ENCODE results near the gene KRT78.
"Not testable (repeated sequence)": the region's sequence is repeated elsewhere in the genome, so short reads cannot be mapped to it uniquely, and the experiment has no call there.

The KRT78 gene

GRCh38 chr12:52848661-52849255 is at the start of gene KRT78:
TSS of gene KRT78 (minus strand) at chr12:52848994. CDS start at chr12:52848930, 64 bp downstream.
- DNase-seq (ENCODE audit: low spot score) = no peak

- DNase-seq (ENCODE audit: low spot score) = no peak
These were observed 47.7 kb upstream of the KRT78 start for GRCh38 chr12:52896190-52897100.

GRCh38 chr12:52895726-52896189 is 47.0 kb upstream of the KRT78 start:
- no peak for DNase-seq (ENCODE audit: low spot score)

- DNase-seq (ENCODE audit: low spot score) = no peak
These were observed 44.2 kb upstream of the KRT78 start for GRCh38 chr12:52892974-52893373.

- no peak for DNase-seq (ENCODE audit: low spot score)
These were observed 43.5 kb upstream of the KRT78 start for GRCh38 chr12:52892207-52892852.

- no peak for DNase-seq (ENCODE audit: low spot score)
These were observed 42.2 kb upstream of the KRT78 start for GRCh38 chr12:52891044-52891443.

- no peak for DNase-seq (ENCODE audit: low spot score)
These were observed 41.6 kb upstream of the KRT78 start for GRCh38 chr12:52890417-52890816.

- DNase-seq (ENCODE audit: low spot score) = peak; percentile 51
These were observed 35.9 kb upstream of the KRT78 start for GRCh38 chr12:52884526-52885293.

- DNase-seq (ENCODE audit: low spot score) = not testable (repeated sequence)
These were observed 31.7 kb upstream of the KRT78 start for GRCh38 chr12:52880499-52880898.

- DNase-seq (ENCODE audit: low spot score) = peak; percentile 94
These were observed 30.9 kb upstream of the KRT78 start for GRCh38 chr12:52879394-52880351.

GRCh38 chr12:52878507-52879393 is 30.0 kb upstream of the KRT78 start:
- no peak for DNase-seq (ENCODE audit: low spot score)

- no peak for DNase-seq (ENCODE audit: low spot score)
These were observed 28.4 kb upstream of the KRT78 start for GRCh38 chr12:52877242-52877641.

GRCh38 chr12:52876372-52876771 is 27.6 kb upstream of the KRT78 start:
- peak; percentile 40 for DNase-seq (ENCODE audit: low spot score)

GRCh38 chr12:52874573-52875435 is 26.0 kb upstream of the KRT78 start:
- no peak for DNase-seq (ENCODE audit: low spot score)

- peak; percentile 30 for DNase-seq (ENCODE audit: low spot score)
These were observed 25.2 kb upstream of the KRT78 start for GRCh38 chr12:52873832-52874572.

GRCh38 chr12:52873513-52873831 is 24.7 kb upstream of the KRT78 start:
- DNase-seq (ENCODE audit: low spot score) = no peak

- no peak for DNase-seq (ENCODE audit: low spot score)
These were observed 24.0 kb upstream of the KRT78 start for GRCh38 chr12:52872644-52873389.

All from Ammon's horn (tissue), 1 donor.